ENCODE measurements around the gene DYNLT5.
"Not testable (repeated sequence)": the region's sequence is repeated elsewhere in the genome, so short reads cannot be mapped to it uniquely, and the experiment has no call there.

DYNLT5 gene

GRCh38 chr1:66752000-66752592 is at the start of gene DYNLT5:
DYNLT5 (plus strand) TSS chr1:66752459; CDS start chr1:66754659, 2,200 bp downstream.
- no peak for DNase-seq

- no peak for DNase-seq
Measured at GRCh38 chr1:66704177-66704875, 47.9 kb upstream of the DYNLT5 start.

- no peak for DNase-seq
Measured at GRCh38 chr1:66705110-66705509, 47.1 kb upstream of the DYNLT5 start.

- no peak for DNase-seq
Measured at GRCh38 chr1:66711420-66711819, 40.8 kb upstream of the DYNLT5 start.

GRCh38 chr1:66712839-66713238 is 39.4 kb upstream of the DYNLT5 start:
- no peak for DNase-seq

- no peak for DNase-seq
Measured at GRCh38 chr1:66723985-66724384, 28.3 kb upstream of the DYNLT5 start.

- DNase-seq = peak; percentile 31
Measured at GRCh38 chr1:66725885-66726665, 26.2 kb upstream of the DYNLT5 start.

- DNase-seq = no peak
Measured at GRCh38 chr1:66728021-66728420, 24.2 kb upstream of the DYNLT5 start.

GRCh38 chr1:66728716-66729115 is 23.5 kb upstream of the DYNLT5 start:
- not testable (repeated sequence) for DNase-seq

GRCh38 chr1:66729119-66729518 is 23.1 kb upstream of the DYNLT5 start:
- no peak for DNase-seq

- DNase-seq = no peak
Measured at GRCh38 chr1:66729523-66729922, 22.7 kb upstream of the DYNLT5 start.

- DNase-seq = no peak
Measured at GRCh38 chr1:66730462-66730861, 21.8 kb upstream of the DYNLT5 start.

GRCh38 chr1:66731170-66731865 is 20.9 kb upstream of the DYNLT5 start:
- no peak for DNase-seq

- no peak for DNase-seq
Measured at GRCh38 chr1:66732407-66733166, 19.7 kb upstream of the DYNLT5 start.

- DNase-seq = no peak
Measured at GRCh38 chr1:66733348-66734017, 18.8 kb upstream of the DYNLT5 start.

GRCh38 chr1:66734531-66734930 is 17.7 kb upstream of the DYNLT5 start:
- not testable (repeated sequence) for DNase-seq

- no peak for DNase-seq
Measured at GRCh38 chr1:66737836-66738235, 14.4 kb upstream of the DYNLT5 start.

- no peak for DNase-seq
Measured at GRCh38 chr1:66739401-66740157, 12.7 kb upstream of the DYNLT5 start.

GRCh38 chr1:66745451-66745850 is 6.8 kb upstream of the DYNLT5 start:
- DNase-seq = no peak

- DNase-seq = no peak
Measured at GRCh38 chr1:66747501-66747900, 4.8 kb upstream of the DYNLT5 start.

GRCh38 chr1:66750577-66750976 is 1.7 kb upstream of the DYNLT5 start:
- no peak for DNase-seq

Measured in activated CD4-positive, CD25-positive, alpha-beta regulatory T cell treated with anti-CD3 and anti-CD28 coated beads, Interleukin-2, amount 50 U/mL, for 72 hours (primary cell).